NCI-H1105 treated with DMSO at 0.1 percent for 48 hours (cell line): ENCODE results near the gene NRROS.
"Not testable (repeated sequence)": the region's sequence is repeated elsewhere in the genome, so short reads cannot be mapped to it uniquely, and the experiment has no call there.

ENCODE experiments used
- DNase-seq: peaks from one replicate; lab custom pipeline; 2025; lab: John Stamatoyannopoulos, UW

The NRROS gene

DNA sequence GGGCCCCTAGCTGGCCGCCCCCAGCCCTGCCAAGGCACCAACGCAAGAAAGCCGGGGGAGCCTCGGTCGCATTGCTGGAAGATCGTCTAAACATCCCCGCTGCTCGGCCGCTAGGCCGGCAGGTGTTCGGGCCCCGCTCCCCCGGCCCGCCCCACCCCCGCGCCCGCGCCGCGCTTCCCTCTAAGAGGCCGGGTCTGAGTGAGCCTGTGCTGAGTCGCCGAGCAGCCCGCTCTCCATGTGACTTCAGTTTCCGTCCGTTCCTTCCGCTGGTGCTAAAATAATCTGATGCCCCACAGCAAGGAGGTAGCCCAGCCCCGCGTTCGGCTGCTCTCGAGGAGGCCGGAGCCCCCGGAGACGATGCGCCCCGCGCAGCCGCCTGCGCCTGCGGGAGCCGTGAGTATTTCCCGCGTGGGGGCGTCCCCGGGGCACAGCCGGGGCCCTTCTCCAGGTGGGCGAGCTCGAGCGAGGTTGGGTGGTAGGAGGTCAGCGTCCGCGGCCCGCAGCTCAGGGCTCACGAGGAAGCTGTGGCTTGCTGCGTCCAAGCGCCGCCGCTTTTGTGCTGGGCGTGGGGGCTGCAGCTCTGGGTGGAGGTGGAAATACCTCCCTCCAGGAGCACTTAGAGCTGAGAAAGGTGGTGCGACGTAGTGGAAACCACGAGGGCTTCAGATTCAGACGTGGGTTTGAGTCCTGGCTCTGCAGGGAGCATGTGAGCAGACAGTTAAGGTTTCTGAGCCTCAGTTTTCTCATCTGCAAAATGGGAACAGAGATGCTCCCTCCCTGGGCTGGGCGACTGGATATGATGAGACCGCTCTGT lies at the start of gene NRROS:
Gene NRROS, plus strand, starts transcription at position 212 of the 814 bp plus-strand sequence. CDS start 14,846 bp downstream, outside the sequence.
- peak; percentile 79 for DNase-seq

DNA sequence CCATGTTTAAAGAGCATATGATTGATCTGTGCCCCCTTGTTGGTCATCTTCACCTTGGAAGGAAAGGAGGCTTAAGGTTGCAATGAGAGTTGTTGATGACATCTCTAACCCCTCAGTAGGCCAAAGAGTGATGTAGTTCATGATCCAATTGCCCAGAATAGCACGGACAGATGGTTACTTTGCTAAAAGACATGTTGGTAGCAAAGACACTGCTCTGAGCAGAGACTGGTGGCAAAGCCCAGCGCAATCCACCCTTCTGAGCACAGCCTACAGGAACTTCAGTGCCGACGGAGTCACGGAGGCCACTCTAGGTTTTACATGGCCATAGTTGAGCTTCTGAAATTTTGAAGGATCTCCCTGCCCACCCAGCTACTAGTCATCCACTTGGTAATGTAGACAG lies 49.2 kb upstream of the NRROS start:
- DNase-seq, result no peak

DNA sequence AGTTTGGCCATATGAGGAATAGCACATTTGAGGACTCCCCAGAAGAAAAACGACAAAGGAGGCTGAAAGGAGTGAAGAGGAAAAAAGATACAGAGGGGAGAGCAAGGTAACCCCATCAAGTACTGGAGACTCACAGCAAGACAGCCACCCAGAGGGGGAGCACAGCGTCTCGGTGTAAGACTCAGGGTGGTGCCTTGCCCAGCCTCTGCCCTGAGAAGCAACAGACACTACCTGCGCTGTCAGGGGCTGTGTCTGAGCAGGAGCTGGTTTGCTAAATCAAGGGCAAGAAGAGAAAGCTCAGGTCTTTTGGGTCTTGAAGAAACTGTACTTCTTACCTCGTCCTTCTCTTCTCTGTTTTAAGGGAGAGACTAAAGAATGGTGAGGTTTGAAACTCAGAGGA lies 43.1 kb upstream of the NRROS start:
- no peak for DNase-seq

DNA sequence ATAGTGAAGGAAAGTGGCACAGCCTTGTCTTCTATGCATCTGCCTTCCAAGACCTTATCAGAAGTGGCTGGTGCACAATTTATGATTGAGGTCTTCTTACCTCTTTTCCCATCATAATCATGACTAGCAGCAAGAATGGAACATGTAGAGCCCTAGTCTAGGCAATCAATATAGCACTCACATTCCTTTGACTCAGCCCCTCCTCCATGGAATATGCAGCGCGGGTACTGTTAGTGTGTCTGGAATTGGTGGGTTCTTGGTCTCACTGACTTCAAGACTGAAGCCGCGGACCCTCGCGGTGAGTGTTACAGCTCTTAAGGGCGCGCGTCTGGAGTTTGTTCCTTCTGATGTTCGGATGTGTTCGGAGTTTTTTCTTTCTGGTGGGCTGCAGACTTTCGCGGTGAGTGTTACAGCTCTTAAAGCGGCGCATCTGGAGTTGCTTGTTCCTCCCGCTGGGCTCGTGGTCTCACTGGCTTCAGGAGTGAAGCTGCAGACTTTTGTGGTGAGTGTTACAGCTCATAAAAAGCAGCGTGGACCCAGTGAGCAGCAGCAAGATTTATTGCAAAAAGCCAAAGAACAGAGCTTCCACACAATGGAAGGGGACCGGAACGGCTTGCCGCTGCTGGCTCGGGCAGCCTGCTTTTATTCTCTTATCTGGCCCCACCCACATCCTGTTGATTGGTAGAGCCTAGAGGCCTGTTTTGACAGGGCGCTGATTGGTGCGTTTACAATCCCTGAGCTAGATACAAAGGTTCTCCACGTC lies 41.3 kb upstream of the NRROS start:
- DNase-seq, result not testable (repeated sequence)

DNA sequence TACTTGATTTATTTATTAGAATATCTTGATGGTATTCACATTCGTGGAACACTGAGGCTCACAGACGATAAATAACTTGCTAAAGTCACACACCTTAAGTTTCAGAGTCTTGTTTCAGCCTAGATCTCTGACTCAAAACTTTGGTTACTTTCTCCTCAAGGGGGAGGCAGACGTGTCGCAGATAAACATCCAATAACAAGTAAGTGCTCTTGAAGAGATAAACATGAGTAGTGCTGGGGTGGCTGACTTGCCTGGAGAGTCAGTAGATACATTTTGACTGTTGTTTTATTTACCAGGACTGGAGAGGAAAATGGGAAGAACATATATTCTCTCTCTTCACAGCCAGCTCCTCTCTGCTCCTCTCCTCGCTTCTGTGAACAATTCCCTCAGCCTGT lies 39.8 kb upstream of the NRROS start:
- no peak for DNase-seq

DNA sequence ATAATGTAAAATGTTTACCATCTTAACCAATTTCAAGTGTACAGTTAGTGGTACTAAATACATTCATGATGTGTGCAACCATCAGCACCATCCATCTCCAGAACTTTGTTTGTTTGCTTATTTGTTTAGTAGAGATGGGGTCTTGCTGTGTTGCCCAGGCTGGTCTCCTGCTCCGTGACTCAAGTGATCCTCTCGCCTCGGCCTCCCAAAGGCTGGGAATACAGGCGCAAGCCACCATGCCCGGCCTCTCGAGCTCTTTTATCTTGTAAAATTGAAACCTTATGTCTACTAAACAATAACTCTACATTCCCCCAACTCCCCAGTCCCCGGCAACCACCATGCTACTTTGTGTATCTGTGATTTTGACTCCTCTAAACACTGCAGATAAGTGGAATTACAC lies 39.1 kb upstream of the NRROS start:
- DNase-seq, result no peak

DNA sequence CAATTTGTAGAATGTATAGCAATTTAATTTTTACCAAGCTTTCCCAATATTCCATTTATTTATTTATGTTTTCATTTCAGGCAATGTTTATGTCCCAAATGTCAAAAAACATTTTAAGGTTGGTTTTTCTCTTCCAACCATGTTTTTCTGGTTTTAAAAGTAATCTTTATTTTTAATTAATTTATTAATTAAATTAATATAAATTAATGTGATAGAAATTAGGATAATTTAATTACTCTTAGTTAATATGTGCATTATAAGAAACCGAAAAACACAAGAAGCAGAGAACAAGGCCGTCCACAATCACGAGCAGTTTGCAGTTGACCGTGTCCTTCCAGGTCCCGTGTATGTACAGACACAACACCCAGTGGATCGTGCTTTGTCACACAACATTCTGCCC lies 36.8 kb upstream of the NRROS start:
- DNase-seq, result no peak

DNA sequence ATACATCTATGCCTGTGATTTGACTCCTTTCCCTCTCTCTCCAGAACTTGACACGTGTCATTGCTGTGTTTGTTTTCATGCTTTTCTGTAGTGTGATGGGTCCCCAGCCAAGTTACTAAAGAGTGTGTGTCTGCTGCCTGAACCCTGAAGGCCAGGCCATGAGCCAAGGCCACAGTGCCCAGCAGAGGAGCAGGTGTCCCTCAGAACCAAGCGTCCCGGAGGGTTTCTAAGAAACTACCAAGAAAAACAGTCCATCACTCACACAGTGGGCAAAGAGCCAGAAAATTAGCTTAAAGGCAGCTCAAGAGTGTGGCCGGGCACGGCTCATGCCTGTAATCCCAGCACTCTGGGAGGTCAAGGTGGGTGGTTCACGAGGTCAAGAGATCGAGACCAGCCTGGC lies 35.8 kb upstream of the NRROS start:
- no peak for DNase-seq

DNA sequence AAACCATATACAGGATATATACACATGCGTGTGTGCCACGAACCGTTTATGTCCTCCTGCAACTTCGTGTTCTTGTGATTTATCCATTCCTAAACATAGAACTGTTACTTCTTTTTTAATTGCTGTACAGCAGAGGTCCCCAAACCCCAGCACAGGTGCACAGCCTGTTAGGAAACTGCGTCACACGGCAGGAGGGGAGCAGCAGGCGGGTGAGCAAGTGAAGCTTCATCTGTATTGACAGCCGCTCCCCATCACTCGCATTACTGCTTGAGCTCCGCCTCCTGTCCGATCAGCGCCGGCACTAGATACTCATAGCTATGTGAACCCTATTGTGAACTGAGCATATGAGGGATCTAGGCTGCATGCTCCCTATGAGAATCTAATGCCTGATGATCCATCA lies 34.9 kb upstream of the NRROS start:
- no peak for DNase-seq

DNA sequence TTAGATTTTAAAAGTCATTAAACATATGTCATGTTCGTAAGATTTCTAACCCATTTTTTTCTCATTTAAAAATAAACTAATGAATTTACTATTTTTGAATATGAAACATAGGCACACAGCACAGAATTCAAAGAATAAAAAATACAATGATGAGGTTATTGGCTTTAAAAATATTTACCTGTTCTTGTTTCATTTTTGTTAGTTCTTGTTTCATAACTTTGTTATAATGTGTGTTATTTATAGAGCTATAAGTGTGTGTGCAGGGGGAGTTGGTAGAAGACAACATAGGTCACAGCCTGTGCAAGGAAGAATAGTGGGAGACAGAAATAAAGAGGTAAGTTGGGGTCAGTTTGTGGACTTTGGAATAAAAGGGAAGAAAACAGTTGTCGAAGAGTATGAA lies 30.8 kb upstream of the NRROS start:
- no peak for DNase-seq

DNA sequence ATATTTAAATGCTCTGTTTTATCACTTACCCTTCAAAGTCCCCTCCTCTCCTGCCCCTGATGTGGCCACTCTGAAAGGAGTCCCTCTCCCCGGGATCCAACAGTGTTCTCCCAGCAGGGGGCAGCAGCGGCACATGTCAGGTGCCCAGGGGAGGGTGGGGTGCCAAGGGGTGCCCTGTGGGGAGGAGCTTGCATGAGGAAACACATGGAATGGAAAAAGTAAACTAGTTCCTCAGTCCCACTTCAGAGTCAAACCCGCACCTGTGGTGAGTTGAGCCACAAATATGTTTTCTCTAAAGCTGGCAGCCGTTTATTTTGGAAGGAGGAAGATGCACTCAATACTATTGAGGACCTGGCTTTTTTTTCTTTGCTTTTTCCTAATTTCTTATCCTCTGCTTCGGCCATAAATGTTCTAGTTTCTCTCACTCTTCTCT lies 30.1 kb upstream of the NRROS start:
- peak; percentile 84 for DNase-seq

DNA sequence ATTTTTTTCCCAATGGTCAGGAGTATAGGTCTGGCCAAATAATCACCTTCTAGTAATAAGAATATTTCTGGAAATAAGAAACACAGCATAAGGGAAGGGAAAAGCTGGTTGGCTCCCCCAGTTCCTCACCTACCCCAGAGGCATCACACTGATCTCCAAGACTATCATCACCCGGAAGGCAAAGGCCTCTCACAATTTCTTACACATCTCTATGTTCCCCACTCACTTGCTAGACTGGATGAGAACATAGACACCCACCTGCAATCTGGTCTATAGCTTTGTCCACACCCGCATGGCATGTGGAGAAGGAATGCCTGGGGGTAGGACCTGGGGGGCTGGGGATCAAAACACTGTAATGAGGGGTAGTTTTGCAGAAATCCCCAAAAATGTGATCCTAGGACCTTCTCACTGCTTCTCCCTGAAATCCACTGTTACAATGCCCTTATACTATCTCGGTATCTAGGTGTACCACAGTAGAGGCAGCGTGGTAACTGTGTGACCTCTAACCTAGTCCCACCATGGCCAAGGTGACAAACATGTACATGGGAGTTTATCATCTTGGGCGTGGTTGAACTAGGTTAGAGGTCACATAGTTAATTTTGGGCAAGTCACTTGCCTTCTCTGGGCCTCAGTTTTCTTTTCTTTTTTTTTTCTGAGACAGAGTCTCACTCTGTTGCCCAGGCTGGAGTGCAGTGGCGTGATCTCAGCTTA lies 29.5 kb upstream of the NRROS start:
- no peak for DNase-seq

DNA sequence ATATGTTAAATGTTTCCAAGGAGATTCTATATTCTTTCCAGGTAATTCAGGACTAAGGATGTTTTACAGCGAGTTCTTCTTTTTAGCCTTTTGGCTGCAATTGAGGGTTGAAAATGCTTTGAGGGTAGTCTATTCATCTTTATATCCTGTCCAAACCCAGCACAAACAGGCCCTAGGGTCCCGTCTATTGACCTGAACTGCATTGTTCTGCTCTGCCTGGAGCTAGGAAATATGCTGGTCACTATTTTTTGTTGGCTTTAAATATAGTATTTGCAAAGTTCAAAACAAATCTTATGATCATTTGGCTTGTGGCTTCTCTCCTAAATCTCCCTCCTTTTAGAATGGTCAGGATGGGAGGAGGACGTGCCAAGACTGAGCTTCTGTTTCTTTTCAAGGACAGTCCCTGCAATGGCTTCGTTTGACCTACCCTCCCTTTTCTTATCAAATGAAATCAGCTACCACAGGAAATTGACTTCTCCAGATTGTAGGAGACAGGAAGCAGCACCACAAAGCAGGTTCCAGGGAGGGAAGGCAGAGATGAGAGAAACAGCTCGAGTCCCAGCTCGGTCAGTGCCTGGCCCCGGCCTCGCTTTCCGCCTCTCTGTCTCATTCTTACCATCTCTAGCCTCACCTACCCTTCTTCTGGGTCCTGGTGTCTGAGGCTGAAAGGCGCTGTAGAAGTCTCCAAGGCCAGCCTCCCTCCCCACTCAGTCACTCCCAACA lies 27.6 kb upstream of the NRROS start:
- DNase-seq, result no peak

DNA sequence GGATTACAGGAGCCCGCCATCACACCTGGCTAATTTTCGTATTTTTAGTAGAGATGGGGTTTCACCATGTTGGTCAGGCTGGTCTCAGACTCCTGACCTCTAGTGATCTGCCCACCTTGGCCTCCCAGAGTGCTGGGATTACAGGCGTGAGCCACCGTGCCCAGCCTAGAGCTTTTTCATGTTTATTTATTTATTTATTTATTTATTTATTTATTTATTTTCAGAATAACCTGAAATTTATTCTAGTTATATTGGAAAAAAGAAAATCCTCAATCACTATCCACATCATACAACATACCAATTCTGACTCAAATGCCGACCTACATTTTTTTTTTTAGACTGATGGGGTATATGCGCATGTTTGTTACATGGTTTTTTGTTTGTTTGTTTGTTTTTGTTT lies 24.3 kb upstream of the NRROS start:
- DNase-seq, result not testable (repeated sequence)

DNA sequence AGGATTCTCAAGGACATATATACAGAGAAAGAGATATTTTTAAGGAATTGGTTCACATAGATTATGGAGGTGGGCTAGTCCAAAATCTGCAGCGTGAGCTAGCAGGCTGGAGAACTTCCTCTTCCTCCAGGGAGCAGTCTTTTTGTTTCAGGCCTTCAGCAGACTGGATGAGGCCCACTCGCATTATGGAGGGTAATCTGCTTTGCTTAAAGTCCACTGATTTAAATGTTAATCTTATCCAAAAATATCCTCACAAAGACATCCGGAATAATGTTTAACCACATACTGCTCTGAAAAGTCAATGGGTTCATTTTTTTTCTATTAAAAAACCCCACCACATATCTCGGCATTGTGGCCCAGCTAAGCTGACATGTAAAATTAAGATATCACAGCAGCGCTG lies 22.2 kb upstream of the NRROS start:
- DNase-seq, result no peak

DNA sequence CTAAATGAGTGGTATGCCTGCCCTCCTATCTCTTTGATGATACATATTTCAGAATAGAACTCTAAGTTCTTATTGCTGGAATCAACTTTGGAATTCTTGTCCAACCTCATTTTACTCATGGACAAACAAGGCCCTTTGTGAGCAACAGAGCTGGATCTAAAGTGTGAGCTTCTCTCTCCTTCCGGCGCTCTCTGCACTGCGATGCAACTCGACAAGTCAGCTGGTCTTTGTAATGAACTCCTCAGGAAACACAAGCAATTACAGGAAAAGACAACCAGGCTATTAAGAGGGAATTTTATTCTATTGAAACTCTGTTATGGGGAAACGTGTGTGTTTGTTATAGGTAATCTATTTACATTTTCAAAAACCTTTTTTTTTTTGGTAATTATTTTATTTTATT lies 20.3 kb upstream of the NRROS start:
- no peak for DNase-seq

DNA sequence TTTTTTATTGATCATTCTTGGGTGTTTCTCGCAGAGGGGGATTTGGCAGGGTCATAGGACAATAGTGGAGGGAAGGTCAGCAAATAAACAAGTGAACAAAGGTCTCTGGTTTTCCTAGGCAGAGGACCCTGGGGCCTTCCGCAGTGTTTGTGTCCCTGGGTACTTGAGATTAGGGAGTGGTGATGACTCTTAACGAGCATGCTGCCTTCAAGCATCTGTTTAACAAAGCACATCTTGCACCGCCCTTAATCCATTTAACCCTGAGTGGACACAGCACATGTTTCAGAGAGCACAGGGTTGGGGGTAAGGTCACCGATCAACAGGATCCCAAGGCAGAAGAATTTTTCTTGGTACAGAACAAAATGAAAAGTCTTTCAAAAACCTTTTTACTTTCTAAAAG lies 19.9 kb upstream of the NRROS start:
- DNase-seq, result not testable (repeated sequence)

DNA sequence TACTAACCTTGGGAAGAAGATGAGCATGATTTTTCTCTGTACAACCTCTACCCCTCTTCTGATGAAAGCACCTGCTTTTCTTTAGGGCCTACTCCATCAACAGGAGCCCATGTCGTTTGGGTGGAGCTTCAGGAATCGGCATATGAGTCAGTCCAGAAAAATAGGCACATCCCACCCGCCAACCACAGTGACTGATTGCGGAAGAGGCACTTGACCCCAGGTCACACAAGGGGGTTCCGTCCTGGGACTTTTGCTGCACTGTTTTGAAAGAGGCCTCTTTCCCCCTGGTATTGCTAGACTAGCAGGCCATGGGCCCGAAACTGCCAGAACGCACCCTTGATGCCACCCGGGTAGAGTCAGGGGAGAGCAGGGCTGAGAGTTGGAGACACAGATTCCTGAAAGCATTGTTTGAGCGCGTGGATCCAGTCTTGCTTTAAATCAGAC lies 19.3 kb upstream of the NRROS start:
- DNase-seq, result no peak

DNA sequence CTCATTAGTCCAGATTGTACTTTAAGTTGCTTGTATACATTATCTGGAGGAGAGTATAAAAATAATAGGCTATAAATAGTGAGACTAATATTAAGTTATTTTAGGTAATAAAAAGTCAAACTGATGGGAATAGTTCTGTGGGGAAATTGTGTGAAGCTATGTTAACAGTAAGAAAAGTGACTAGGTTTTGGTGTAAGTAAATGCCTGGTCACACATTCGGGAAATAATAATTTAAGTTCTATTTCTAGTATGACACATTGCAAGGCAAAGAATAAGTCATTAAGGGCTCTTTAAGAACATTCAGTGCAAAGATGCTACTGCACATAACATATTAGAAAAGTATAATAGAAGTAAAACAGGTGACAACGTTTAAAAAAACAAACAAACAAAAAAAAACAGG lies 18.8 kb upstream of the NRROS start:
- no peak for DNase-seq

DNA sequence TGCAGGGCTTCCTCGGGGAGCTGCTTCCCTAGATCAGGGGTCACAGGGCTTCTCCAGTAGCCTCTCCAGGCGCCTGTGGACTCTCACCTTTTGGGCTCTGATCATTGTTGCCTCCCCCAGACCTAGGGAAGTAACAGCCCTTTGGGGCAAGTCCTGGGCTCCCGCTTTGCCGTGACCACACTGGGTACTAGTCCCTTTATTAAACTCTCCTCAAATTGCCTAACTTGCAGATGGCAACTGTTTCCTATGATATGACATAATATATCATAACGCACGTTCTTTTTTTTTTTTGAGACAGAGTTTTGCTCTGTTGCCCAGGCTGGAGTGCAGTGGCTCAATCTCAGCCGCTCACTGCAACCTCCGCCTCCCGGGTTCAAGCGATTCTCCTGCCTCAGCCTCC lies 17.9 kb upstream of the NRROS start:
- DNase-seq, result no peak

DNA sequence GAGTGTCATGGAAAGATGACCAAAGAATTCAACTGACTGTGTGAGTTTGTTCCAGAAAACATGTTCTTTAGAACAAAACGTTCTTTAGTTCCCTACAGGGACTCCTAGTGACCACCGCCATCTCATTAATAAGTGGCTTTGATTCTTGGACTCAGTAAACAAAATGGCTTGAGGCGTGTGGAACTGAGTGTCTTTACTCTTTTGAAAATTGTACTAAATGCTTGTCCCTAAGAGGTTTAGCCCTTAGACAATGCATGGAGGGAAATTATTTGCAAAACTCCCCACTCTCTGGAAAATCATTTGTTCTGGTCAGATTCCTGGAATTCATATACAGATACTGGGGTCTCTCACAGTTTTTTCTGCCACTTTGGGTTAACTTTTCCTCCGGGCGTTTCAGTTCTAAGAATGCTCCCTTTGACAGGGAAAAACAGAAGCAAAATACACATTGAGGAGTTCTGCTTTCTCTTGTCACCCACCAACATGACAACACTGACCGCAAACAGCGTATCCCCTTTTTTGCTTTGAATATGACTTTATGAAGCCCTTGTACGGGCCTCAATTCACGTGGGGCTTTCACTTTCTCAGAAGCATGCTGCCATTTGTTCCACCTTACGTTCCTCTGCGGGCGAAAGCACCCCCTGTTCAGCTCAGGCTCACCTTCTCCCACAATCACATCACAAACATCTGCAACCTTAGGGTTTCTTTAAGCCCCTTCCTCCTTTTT lies 15.3 kb upstream of the NRROS start:
- no peak for DNase-seq
